ENCODE data around the gene MINDY2. TPM values are rescaled to one million over a fixed set of nuclear protein-coding genes. Genes with fewer than 3 reads are reported as not detected.
"Not testable (repeated sequence)": the region's sequence is repeated elsewhere in the genome, so short reads cannot be mapped to it uniquely, and the experiment has no call there.

MINDY2 gene
- total RNA-seq, 4 donors from 2014 or later, result 7.4 to 12.7 (median 10.4) TPM

GRCh38 chr15:58766290-58766689 is 4.8 kb upstream of the MINDY2 start:
- Histone ChIP-seq H3K9me3 (no peaks in the 10 kb centered on the region), H3K36me3 (no peaks in the 10 kb centered on the region), H3K4me3 (no peak overlapping the region), H3K4me1 (peaks cover 0 to 4% (median 0%) of the 10 kb centered on the region in 4 donors), H3K27me3 (no peaks in the 10 kb centered on the region), H3K27ac (no peak overlapping the region)
- peak in 2 of 6 experiments; percentile 8 to 22 for TF ChIP-seq CTCF (IDR thresholded peaks at IDR 0.05)
- no peak for TF ChIP-seq POLR2A (IDR thresholded peaks at IDR 0.05)
- DNase-seq, result peak in 1 of 3 donors; percentile 61

GRCh38 chr15:58768601-58769004 is 2.5 kb upstream of the MINDY2 start:
- H3K36me3 ChIP-seq, H3K27me3 ChIP-seq, H3K4me3 ChIP-seq, DNase-seq, H3K9me3 ChIP-seq, H3K27ac ChIP-seq: not testable (repeated sequence)
- peaks cover 0 to 18% (median 6%) of the 10 kb centered on the region in 4 donors for H3K4me1 ChIP-seq

GRCh38 chr15:58770519-58770856 is 614 bp upstream of the MINDY2 start:
- TF ChIP-seq CTCF (IDR thresholded peaks at IDR 0.05) (peak in 3 of 6 experiments; percentile 25 to 32 (median 31)), POLR2A (IDR thresholded peaks at IDR 0.05) (no peak)
- peaks cover 0 to 31% (median 7%) of the 10 kb centered on the region in 4 donors for H3K4me1 ChIP-seq
- no peak for DNase-seq
- H3K9me3 ChIP-seq, result no peaks in the 10 kb centered on the region
- no peaks in the 10 kb centered on the region for H3K27me3 ChIP-seq
- no peaks in the 10 kb centered on the region for H3K36me3 ChIP-seq
- peak overlapping the region; percentile 96 to 97 (median 97) for H3K27ac ChIP-seq
- H3K4me3 ChIP-seq, result peak overlapping the region; percentile 76 to 97 (median 92)

GRCh38 chr15:58771621-58772250 is 634 bp downstream of the MINDY2 start:
- Histone ChIP-seq H3K27ac (peak overlapping the region; percentile 96 to 97 (median 97)), H3K9me3 (no peaks in the 10 kb centered on the region), H3K36me3 (no peaks in the 10 kb centered on the region), H3K27me3 (no peaks in the 10 kb centered on the region), H3K4me3 (peak overlapping the region; percentile 76 to 97 (median 92)), H3K4me1 (peaks cover 0 to 31% (median 7%) of the 10 kb centered on the region in 4 donors)
- peak; percentile 42 to 75 (median 67) for DNase-seq
- TF ChIP-seq CTCF (IDR thresholded peaks at IDR 0.05) (no peak), POLR2A (IDR thresholded peaks at IDR 0.05) (peak in 1 of 2 donors; percentile 47)

GRCh38 chr15:58773024-58773423 is 1.9 kb downstream of the MINDY2 start:
- Histone ChIP-seq H3K36me3 (no peaks in the 10 kb centered on the region), H3K27me3 (no peaks in the 10 kb centered on the region), H3K4me3 (peak overlapping the region in 2 of 4 donors; percentile 89 to 97), H3K4me1 (peaks cover 0 to 31% (median 7%) of the 10 kb centered on the region in 4 donors), H3K27ac (no peak overlapping the region), H3K9me3 (no peaks in the 10 kb centered on the region)
- no peak for TF ChIP-seq CTCF (IDR thresholded peaks at IDR 0.05)
- no peak for TF ChIP-seq POLR2A (IDR thresholded peaks at IDR 0.05)
- no peak for DNase-seq

GRCh38 chr15:58775402-58775801 is 4.3 kb downstream of the MINDY2 start:
- H3K27me3 ChIP-seq, result no peaks in the 10 kb centered on the region
- no peak overlapping the region for H3K4me3 ChIP-seq
- H3K9me3 ChIP-seq, result no peaks in the 10 kb centered on the region
- TF ChIP-seq POLR2A (IDR thresholded peaks at IDR 0.05) (no peak), CTCF (IDR thresholded peaks at IDR 0.05) (no peak)
- H3K4me1 ChIP-seq, result peaks cover 0 to 27% (median 7%) of the 10 kb centered on the region in 4 donors
- H3K36me3 ChIP-seq, result no peaks in the 10 kb centered on the region
- DNase-seq, result no peak
- no peak overlapping the region for H3K27ac ChIP-seq
